Astrocyte of the hippocampus (primary cell): Measurements from ENCODE around the gene MIB2.
"Not testable (repeated sequence)": the region's sequence is repeated elsewhere in the genome, so short reads cannot be mapped to it uniquely, and the experiment has no call there.

Source experiments
- DNase-seq: peaks from one replicate; pipeline ENCODE4 v3.0.0; 2011; ENCODE audit warnings: low read depth, low spot score

Gene MIB2

GRCh38 chr1:1647567-1648241 lies 32.4 kb downstream of the MIB2 start:
- not testable (repeated sequence) for DNase-seq

DNA sequence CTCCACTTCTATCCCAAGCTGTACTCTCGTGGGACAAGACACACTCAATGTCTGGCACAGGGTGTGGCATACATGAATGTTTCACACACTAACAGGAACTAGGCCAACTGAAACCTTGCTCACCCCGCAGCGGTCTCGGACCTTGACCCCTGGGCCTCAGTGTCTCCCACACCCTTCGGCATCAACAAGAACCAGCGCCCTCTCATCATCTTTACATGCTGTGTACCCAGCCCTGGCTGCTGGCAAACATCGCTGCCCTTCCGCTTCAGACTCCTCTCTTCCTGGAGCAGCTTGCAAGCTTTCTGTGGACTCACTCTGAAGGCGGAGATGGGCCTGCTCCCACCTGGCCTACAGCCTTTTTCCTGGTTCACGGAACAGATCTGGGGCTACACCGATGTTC lies 33.0 kb downstream of the MIB2 start:
- DNase-seq, result not testable (repeated sequence)

DNA sequence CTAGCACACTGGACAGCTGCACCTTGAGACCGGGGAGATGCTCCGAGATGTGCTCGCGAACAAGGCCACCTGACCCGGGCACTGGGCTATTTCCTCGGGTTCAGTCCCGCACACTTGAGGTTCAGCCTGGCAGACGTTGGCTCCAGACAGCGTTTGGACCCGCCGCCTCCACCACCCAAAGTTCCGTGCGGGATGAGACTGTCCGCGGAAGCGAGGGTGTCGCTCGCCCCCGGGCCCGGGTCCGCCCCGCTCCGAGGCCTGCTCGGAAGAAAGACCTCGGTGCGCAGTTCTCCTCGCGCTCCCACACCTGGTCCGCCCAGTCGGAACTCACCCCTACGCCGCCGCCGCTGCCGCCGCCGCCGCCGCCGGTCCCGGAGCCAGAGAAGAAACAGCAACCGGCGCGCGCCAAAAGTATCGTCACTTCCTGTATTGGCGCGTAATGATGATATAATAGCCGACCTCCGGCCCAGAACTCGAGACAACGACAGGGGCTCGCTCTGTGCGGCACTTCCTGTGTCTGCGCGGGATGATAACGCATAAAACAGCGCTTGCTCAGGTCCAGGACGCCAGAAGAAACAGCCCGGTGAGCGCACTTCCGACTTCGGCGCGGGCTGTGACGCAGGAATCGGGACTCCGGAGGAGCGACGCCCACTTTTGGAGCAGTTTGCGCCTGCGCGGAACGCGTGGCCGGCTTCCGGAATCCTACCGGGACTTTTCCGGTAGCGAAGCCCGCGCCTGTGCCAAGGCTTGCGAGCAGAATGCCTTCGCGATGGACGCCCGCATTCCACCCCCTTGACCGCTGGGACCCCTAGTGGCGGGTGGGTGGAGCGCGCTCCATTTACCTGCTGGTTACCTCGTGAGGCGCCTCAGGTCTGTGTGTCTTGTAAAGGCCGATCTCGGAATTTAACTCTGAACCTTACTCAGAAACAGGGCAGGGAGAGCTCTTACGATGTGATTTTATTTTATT lies 43.6 kb downstream of the MIB2 start, which contains the start of gene CDK11B:
TSS of gene CDK11B (minus strand) at position 422 of the 967 bp plus-strand sequence. CDS start 1,519 bp downstream, outside the sequence.
- peak; percentile 98 for DNase-seq

GRCh38 chr1:1662392-1662791 lies 47.1 kb downstream of the MIB2 start:
- not testable (repeated sequence) for DNase-seq

DNA sequence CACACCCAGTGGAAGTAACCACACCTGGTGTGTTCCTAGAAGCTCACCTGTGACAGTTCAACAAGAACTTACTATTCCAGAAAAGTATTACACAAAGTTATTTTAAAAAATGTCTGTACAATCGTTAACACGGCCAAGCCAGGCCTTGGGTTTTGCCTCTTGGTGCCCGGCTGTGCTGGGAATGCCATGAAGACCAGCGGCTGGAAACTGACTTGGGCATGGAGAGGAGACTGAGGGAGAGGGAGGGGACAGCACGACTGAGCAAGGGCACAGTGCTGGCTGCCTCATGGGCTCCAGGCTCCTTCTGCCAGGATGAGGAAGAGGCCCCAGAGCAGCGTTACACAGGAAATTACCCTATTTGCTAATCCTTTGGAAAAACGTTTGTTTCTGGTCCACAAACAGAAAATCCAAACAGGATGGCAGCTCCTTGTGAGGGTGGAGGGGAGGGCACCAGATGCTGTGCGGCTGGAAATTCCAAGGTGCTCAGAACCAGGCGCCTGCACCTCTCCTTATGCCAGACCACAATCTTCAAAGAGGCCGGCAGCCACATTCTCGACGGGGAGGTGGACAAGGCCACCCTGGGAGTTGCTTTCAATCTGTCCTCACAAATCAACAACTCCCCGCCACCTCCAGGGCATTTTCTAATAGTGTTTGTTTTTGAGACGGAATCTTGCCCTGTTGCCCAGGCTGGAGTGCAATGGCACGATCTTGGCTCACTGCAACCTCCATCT lies 47.7 kb downstream of the MIB2 start:
- peak; percentile 23 for DNase-seq

DNA sequence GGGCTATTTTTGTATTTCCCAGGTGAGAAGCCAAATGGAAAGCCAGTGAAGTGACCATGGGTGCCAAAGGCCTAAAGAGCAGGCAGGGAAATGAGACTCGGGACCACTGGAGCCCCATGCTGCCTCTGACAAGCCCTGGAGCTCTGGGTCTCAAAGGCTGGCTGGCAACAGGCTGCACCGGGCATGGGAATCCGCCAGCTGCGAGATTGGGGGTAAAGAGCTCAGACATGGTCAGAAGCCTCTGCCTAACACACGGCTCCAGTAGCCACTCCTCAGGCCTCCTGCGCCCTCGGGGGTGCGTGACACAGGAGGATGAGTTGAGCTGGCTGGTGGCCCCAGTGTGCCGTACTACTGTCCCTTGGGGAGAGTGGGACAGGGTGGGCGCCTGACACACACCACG lies 49.0 kb downstream of the MIB2 start:
- DNase-seq, result not testable (repeated sequence)

GRCh38 chr1:1664941-1665814 lies 49.9 kb downstream of the MIB2 start:
- DNase-seq, result no peak

- DNase-seq, result no peak
Observed at GRCh38 chr1:1665815-1666251, 50.5 kb downstream of the MIB2 start.

- DNase-seq, result no peak
Observed at GRCh38 chr1:1666526-1666925, 51.2 kb downstream of the MIB2 start.

- DNase-seq, result no peak
Observed at GRCh38 chr1:1669468-1670440, 54.5 kb downstream of the MIB2 start.

DNA sequence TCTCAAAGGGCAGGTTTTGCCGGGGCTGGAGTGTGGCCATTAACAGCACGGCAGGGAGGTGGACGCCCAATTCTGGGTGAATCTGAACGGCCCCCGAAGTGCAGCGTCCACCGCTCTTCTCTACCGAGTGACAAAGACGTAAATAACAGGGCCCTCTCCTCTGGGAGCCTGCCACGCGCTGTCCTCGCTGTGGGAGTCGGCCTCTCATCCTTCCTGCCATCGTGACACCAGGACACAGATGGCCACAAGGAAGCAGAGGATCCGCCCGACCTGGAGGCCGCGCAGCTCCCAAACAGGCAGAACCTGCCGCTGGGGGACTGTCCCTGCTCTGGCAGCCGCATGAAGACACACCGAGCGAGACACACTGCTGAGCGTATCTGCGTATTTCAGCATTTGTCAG lies 55.6 kb downstream of the MIB2 start:
- DNase-seq, result no peak

- no peak for DNase-seq
Observed at GRCh38 chr1:1671365-1672119, 56.2 kb downstream of the MIB2 start.

- no peak for DNase-seq
Observed at GRCh38 chr1:1672181-1672965, 57.1 kb downstream of the MIB2 start.

GRCh38 chr1:1674806-1675205 lies 59.5 kb downstream of the MIB2 start:
- DNase-seq, result not testable (repeated sequence)

DNA sequence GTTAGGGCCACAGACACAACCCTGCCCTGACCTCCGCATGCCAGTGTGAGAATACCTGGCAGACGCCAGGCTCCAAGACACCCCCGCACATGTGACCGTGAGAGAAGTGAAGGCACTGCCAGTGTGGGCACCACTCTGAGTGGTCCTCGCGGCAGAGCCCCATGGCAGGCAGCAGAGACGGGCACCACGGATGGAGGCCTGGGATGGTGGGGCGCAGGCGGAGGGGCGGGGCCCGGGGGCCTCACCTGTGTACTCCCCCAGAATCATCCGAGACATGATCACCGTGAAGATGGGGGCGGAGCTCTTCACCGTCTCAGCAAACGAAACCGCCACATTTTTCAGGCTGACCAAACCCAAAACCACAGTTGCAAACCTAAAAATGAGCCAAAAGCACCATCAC lies 59.9 kb downstream of the MIB2 start:
- not testable (repeated sequence) for DNase-seq

DNA sequence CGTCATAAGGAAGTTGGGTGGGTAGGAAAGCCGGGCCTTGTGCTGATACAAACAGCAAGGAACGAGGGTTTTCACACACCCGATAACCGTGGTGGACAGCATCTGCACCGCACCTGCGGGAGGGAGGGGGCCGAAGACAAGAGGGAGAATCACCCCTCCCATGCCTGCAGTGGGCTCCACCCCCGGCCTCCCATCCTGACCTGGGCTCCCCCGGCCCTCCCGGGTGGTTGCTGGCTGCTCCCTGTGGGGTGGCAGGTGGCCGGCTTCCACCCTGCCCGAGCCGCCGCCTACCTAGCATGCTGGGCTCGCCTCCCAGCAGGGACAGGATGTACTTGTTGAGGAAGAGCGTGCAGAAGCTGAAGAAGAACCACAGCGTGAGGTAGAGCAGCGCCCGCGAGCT lies 60.8 kb downstream of the MIB2 start:
- not testable (repeated sequence) for DNase-seq

- no peak for DNase-seq
Observed at GRCh38 chr1:1677718-1678580, 62.6 kb downstream of the MIB2 start.
